ENCODE measurements around the gene KIF1A.

The KIF1A gene

DNA sequence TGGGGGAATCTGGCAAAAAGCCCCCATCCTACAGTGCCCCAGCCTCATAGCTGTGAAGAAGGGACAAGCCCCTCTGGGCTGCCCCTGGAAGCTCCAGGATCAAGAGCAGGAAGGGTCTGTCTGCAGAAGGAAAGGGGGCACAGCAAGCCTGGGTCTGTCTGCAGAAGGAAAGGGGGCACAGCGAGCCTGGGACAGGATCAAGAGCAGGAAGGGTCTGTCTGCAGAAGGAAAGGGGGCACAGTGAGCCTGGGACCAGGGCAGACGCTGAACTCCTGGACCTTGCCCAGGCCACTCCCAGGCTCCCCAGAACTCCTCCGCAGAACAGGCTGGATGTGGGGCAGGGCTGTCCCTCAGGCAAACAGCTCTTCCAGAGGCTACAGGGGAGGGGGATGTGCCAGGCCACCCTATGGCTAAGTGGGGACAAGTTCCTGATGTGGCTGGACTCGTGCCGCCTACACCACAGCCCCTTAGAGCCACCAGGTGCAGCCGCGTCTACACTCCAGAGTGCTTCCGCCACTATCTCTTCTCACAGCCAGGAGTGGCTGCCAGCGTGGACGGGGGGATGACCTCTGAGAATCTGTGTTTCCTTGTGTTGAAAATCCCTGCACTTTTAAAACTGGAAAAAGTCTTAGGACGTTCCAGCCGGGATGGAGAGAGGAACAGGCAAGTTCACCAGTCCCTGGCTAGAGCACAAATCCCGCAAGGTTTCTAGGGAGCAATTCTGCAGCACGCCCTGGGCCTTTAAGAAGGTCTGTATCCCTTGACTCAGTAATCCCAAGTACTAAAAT is 20.8 kb downstream of the KIF1A start:
- DNase-seq: no peak

DNA sequence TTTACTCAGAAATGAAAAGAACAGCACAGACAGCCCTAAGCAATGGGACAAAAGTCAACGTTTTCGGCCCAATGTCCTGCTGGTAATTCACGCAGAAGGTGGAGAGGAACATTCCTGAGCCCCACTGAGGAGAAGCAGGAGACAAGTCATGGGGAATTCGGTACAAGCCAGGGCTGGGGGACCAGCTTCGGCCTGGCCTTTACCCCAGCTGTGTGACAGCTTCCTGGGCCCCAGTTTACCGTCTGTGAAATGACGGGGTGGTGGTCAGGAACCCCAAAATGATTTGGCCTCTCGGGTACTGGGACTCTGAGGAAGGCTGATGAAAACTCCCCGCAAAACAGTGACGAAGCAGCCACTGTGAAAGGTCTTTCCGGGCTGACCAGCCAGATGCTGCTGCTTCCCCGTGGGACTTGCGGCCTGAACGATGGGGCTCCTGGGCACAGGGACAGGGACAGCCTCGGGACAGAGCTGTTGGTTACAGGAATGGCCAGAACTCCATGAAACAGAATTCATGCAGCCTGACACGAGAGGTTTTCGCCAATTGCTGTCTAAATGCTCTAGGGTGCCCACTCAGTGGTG is 21.6 kb downstream of the KIF1A start:
- no peak for DNase-seq

DNA sequence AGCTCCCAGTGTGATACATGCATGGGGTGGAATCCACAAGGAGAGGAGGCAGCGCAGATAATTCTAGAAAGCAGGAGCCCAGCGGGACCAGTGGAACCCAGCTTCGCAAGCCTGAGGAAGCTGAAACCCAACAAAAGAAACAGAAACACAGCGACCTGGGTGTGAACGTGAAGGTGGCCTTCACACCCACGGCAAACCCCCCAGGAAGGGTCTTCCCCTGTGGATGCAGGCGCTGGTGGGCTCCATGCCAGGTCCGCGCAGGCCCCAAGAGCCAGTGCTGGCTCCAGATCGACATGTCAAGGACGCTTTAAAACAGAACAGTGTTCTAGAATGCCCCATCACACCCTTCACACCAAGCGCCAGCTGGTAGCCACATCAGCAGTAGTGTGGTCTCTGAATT is 22.1 kb downstream of the KIF1A start:
- no peak for DNase-seq

DNA sequence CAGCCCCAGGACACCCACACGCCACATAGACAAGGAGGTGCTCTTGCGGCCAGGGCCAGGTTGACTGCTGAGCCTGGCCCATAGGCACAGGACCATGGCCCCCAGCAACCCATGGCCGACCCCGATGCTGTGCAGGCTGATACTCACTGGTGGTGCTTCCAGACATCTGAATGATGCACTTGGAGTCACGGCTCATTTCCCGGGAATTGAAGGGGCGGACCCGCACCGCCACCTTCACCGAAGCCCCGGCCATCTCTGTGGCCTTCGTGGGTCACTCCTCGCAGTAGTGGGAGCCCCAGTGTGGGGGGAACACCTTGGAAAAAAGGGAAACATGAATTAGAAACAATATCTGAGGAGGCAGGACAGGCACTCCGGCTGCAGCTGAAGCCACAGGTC is 22.5 kb downstream of the KIF1A start:
- no peak for DNase-seq

DNA sequence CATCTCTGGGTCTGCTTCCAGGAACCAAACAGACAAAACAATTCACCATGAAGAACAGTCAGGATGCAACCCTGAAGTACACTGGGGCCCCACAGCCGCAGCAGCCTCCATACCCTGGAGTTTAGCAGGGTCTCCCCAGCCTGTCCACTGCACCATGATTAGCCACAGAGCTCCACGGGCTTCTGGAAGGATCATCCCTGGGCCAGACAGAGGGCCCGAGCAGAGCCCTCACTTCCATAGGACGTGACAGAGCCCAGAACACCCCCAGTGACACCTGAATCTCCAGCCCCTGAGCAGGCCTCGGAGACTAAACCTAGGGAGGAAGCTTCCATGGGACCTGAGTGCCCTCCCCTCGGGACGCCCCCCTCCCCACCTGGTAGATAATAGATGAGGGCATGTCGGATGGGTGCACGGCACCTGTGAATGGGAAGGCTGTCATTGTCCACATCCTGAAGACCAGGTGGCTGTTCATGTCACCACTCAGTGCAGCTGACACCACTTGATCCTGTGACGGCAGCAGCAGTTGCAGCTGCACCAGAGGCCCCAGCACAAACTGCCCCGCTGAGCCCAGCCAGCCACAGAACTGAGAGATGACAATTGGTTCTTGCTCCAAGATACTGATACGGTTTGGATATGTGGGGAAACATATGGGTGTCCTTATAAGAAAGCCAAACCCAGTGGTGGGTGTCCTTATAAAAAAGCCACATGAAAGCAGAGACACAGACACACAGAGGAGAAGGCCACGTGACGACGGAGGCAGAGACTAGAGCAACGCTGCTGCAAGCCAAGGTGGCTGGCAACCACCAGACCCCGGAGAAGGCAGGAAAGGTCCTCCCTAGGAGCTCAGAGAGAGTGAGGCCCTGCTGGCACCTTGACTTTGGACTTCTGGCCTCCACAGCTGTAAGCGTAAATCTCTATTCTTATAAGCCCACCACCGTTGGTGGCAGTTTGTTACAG is 23.2 kb downstream of the KIF1A start:
- no peak for DNase-seq

DNA sequence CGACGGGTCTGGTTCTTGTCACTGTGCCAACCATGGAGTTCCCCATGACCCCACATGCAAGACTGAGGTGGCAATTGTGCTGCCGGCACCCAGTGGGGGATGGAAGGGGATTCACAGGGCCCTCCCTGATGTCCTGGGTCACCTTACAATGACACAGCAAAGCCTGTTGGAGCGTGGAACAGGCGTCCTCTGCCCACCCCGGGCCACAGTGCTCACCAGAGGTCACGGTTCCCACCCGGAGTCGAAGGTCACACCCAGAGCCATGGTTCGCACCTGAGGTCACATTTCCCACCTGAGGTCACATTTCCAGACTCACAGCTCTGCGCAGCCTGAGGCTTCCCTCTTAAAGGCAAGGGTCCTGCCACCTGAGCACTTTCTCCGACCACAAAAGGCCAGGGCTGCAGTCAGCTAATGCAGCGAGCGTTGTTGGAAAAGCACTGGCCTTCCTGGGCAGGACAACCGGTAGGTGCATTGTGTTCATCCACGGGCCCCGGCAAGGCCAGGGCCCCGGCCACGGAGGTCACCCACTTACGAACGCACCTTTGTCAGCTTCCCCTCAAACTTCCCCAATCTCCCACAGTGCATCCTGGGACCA is 24.0 kb downstream of the KIF1A start:
- DNase-seq: no peak

DNA sequence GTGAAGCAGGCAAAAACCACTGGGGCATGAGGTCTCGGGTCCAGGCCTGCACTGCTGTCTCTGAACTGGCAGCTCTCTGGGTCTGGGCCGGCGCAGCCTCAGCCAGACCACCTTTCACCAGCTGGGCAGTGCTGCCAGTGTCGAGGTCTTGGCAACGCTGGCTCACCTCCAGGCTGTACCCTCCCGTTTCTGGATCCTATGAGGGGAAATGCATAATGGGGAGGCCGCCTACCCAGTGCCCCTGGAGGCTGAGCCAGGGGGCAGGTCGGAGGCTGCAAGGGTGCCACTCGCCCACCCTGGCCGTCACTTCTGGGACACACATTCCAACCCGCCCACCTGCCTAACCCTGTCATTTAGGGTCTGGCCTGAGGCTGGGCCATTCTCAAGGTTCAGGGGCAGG is 24.6 kb downstream of the KIF1A start:
- DNase-seq: no peak

DNA sequence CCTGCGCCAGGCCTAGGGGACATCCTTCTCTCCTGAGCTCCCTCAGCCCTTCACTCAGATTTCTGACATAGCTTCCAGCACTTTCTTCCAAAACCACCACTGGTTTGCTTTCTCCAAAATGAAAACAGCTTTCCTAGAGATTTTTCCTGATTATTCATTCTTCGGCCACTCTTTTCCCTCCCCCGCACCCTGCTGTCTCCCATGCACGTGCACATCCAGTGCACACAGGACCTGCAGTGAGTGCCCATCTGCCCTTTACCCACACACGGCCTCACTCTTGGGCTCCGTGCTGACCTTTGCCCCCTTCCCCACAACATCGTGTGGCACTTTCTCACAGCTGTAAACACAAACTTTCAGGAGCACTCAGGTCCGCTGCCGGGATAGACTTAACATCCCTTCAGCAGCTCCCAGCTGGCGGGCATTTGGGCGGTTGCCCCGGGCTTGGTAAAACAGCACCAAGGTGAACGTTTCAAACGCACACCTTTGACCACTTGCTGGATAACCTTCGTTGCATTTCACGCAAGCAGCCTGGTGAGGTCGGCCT is 25.8 kb downstream of the KIF1A start:
- no peak for DNase-seq

DNA sequence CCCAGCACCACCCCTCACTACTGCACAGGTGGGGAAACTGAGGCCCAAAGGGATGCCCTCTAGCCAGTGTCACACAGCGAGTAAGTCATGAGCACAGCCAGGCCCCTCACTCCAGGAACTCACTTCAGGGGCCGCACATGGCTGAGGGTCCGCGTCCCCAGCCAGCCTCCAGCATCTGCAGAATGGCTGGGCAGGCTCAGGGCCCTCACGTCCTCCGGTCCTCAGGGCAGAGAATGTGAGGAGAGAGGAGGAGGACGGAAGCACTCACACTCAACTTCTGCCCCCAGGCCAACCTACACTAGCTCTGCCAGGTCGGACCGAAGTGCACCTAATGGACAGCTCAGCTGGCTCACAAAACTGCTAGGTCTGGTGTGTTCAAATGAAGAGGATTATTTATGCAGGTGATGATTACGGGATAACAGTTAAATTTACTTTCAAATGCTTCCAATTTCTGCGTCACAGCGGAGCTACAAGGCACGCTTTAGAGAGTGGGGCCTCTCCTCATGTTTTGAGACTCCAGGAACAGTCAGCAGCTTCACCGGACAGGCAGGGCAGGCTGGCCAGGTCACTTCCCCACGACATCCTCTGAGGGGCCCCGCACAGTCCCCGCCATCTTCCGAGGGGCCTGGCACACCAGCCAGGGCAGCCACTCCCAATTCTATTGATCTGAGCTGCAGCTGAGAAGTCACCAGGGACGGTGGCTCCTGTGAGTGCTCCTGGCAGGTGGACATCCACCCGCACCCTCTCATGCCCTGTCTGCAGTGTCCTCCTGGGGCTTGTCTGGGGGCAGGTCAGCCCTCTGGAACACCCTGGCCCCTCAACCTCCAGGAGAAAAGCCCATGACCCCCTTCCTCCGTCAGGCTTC is 26.5 kb downstream of the KIF1A start:
- DNase-seq: no peak

DNA sequence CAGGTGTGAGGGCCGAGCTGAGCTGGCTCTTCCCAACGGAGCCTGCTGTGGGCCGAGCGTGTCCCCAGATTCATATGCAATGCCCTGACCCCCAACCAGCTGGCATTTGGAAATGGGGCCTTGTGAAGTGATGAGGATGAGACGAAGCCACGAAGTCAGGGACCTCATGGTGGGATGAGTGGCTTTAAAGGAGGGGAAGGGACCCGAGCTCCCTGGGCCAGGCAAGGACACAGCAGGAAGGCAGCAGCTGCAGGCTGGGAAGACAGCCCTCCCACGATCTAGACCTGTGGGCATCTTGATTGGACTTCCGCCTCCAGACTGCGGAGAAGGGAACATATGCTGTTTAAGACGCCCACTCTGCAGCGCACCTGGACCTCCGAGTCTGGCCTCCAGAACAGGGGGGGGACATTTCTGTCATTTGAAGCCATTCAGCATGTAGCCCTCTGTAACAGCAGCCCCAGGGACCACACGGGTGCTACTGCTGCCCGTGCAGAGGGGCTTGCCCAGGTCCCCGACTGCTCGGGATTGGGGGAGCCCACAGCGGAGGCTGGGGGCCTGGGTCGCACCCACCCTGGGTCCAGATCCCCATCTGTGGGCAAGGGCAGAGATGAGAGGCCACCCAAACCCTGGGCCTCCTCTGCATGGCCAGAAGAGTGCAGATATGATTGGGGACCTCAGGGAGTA is 27.2 kb downstream of the KIF1A start:
- no peak for DNase-seq

DNA sequence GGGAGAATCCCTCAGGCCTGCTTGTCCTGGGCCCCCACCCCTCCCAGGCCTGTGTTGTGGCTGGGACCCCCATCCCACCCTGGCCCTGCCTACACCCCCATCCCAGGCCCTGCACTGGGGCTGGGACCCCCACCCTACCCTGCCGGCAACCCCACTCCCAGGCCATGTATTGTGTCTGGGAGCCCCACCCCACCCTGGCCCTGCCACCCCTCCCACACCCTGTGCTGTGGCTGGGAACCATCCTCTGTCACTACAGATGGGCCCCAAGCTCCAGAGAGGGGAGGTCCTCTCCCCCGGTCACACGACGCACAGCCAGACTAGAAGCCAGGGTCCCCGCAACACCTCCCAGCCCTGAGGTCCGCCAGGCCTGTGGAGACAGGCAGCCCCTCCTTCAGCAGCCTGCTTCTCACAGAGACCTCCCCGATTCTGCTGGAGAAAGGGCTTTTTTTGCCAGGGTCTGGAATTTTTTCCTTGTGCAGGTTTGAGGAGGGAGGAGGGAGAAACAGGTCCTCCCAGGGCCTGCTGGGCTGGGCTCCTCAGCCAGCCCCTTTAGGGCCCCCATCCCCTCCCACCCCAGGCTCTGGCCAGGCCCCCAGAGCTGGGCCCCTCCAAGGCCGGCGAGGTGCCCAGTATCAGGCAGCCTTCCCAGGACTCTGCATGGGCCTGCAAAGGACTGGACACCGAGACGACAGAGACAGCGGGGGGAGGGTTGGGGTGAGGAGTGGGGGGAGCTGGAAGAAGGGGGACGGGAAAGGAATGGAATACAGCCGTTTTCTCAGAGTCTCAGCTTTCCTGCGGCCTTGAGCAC is 28.0 kb downstream of the KIF1A start:
- no peak for DNase-seq

DNA sequence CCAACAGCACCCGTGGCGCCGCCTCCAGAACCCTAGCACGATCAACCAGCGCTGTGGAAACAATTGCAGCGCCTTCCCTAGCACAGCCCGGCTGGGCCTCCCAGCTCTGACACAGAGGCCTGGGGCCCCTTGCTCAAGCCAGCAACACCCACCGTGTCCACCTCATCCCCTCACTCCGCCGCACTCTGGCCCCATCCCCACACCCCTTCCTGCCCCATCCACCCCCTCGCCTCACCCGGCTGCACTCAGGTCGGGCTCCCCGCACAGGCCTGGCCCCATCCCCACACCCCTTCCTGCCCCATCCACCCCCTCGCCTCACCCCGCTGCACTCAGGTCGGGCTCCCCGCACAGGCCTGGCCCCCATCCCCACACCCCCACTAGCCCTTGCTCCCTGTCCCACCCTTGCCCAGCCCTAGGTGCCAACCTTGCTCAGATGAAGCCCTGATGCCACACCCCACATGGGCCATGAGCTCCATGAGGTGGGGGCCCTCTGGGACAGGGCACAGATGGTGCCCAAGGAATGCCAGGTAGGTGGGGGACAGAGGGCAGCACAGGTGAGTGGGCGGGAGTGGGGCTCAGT is 28.7 kb downstream of the KIF1A start:
- no peak for DNase-seq

DNA sequence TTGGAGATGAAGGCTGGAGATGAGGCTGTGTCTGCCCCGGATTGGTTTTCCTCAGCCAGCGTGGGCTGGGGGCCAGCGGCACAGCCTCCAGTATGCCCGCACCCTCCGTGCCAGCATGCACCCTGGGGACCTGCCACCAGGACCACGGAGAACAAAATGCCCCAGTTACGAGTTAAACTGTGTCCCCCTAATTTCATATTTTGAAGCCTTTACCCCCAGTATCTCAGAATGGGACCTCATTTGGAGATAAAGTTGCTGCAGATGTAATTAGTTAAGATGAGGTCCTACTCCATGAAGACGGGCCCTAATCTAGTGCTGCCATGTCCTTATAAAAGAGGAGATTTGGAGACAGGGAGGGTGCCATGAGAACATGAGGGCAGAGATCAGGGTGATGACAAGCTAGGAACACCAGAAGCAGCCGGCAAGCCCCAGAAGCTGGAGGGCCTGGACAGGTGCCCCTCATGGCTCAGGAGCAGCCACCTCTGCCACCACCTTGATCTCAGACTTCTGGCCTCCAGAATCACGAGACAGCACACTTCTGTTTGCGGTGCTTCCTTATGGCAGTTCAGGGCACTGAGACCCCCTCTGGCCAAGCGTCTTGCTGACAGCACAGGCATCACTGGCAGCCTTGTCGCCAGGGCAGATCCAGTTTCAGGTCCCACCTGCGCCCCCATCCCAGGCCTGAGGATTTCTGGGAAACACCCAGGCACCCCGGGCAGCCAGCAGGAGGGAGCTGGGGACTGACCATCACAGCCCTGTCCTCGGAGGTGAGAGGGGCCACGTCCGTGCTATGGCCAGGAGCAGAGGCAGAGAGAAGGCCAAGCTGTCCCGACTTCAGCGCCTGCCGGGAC is 29.4 kb downstream of the KIF1A start:
- DNase-seq: no peak

DNA sequence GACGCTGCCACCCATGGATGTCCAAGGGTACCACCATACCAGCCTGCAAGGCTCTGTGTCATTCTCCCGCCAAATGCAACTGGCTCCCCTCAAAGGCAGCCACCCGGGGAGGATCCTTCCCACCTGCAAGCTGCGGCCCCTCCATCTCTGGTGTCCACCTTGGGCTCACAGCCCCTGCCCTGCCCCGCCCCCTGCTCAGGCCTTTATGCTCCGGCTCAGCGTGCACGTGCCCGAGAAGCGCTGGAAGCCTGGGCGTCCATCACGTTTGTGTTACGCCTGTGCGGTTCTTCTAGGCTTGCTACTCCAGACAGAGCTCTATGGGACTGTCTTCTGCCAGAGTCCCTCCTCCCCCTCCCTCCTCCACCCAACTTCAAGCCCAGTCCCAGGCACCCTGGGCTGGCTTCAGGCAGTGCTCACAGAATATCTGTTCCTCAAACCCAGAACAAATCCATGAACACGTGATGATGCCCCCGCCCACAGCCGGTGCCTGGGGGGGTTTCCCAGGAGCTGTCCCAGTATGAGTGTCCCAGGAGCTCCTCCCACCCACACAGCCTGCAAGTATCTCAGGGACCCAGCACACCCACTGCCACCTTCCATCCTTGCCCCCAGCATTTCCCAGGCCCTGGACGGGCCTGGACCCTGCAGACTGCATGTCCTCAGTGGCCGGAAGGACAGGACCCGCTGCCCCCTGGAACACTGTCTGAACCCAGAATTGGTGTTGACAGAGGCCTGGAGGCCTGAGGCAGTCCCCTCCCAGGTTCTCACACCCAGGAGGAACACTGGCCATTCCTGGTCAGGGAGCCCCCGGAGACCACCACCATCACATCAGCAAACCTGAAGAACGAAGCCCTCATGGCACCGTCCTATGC is 30.3 kb downstream of the KIF1A start:
- no peak for DNase-seq

DNA sequence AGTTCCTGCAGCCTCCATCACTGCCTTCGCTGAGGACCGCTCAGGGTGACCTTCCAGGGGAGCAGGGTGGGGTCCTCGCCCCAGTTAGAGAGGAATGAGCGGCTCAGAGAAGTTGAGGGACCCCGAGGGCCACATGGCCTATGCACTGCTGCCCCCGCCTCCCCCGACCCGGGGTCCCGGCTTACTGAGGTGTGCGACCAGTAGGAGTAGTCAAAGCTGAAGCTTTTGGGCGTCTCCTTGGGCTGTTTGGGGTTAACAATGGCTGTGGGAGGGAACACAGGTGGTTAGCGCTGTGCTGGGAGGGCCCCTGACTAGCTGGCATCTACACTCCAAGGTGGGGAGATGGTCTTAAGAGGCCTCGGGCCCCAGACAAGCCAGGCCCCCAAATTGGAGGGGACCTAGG is 31.0 kb downstream of the KIF1A start:
- DNase-seq: no peak

DNA sequence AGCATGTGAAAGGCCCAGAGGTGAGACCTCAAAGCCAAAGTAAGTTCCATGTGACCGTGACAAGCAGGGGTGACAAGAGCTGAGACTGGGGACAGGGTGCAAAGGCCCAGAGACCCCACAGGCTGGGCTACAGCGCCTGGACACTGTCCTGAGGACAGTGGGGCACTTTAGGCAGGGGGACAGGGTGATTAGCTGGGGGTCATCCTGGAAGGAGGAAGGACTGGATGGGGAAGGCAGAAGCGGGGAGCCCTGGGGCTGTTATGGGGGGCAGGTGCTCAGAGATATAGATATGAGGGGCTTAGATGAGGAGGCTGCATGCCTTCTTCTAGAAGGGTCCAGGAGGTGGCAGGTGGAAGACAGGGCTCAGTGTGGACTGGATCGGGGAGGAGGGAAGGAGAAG is 31.5 kb downstream of the KIF1A start:
- no peak for DNase-seq

DNA sequence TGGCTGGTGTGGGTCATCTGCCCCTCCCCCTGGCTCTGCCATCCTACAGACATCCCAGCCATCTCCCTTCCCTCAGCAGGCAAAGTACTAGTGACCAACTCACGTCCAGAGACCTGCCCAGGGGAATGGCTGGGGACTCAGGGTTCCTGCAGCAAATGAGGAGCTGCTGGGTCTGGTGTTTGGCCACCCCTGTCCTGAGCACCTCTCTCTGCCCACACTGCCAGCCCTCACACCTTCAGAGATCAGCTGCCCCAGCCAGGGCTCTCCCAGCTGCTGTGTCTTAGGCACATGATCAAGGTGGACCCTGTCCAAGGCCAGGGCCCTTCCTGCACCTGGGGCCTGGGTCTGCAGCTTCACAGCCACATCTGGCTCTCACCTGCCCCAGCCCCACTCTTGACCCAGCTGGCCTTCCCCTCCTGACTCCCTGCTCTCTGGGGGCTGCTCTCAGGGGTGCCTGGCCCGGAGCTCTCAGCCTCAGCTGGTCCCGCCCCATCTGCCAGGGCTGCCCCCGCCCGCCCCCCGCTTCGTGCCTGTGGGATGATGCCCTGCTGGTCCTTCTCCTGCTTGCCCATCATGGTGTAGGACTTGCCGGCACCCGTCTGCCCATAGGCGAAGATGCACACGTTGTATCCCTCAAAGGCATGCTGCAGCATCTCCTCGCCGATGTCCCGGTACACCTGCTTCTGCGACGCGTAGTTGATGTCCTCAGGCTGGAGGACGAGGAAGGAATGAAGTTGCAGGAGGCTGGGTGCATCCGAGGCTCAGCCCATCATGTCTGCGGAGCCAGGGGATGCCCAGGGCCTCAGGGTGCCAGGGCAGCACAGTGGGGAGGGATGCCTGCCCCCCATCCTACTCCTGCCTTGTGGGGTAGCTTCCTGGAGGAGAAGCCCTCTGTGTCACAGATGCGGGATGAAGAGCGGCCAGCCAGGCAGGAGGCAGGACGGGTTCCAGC is 32.2 kb downstream of the KIF1A start:
- DNase-seq: no peak

Measured in suppressor macrophage (primary cell).